NCI-H2171 treated with DMSO at 0.1 percent for 48 hours (cell line): Measurements from ENCODE around the gene ABO.
"Not testable (repeated sequence)": the region's sequence is repeated elsewhere in the genome, so short reads cannot be mapped to it uniquely, and the experiment has no call there.

Experiments used
- DNase-seq: peaks from one replicate; lab custom pipeline; 2025; lab: John Stamatoyannopoulos, UW

Gene ABO

DNA sequence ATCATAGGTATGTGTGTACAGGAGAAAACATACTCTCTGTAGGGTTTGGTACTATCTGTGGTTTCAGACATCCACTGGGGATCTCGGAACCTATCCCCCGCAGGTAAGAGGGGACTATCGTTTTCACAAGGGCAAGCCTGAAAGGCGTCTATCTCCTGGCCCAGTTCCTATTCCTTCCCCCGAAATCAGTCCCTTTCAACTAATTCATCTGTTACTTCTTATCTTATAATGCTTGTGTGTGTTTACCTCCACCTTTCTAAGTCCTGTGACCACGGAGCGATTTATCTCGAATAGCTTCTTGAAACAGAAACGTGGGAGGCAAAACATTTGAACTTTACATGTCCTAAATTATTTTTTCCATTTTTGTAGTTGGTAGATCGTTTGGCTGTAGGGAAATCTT is 11.4 kb downstream of the ABO start:
- no peak for DNase-seq

DNA sequence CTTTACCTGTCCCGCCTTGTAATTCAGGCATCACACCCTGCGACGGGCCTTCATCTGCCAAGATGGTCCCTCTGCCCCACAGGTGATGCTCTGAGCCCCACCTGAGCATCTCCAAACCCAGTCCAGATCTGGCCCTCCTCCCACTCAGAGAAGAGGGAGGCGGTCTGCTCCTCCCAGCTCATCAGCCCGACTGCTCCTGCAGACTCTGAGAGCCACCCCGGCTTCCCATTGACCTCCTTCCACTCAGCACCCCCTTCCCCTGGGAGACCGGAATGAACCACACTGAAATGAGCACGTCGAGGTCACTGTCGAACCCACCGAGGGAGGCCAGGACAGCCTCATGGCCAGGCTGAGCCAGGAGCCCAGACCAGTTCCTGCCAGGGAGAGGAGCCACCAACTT is 12.8 kb downstream of the ABO start:
- no peak for DNase-seq

DNA sequence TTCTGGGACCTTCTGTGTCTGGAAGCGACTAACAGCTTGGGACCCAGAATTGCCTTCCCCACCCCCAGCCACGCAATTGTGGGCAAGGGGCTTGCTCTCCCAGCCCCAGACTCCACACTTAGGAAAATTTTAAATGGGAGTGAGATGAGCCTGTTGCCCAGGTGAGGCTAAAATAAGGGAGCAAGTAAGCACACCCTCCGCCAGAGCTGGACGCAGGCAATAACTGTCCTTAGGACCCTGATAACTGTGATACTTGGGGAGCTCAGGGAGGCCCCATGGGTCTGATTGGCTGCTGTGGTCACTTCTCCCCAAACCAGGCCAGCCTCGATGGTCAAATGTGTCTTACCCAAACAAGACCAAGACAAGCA is 13.3 kb downstream of the ABO start:
- DNase-seq = no peak

DNA sequence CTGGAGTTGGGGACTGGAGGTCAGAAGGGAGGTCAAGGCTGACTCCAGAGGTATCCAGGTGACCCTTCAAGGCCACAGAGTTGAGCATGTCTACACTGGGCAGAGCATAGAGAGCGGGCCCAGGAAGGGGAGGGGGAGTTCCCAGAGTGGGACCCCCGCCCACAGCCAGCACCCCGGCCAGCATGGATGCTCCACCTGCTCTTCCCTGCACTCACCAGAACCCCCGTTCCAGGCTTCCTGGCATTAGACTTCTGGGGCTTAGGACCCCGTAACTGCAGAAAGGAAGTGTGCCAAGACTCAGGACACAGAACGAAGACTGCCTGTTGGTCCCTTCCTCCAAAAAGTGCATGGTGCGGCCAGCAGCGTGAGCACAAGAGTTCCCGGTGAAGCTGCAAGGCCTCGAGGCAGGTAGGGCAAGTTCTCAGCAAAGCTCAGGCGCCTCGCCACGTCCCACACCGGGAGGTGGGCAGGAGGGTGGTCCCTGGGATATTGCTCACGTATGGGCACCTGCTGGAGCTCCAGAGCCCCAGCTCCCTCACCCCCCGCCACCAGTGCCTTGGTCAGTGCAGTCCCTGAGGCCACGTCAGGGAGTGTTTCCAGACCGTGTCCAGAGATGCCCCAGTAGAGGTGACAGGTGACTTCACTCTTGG is 13.8 kb downstream of the ABO start:
- DNase-seq = no peak

DNA sequence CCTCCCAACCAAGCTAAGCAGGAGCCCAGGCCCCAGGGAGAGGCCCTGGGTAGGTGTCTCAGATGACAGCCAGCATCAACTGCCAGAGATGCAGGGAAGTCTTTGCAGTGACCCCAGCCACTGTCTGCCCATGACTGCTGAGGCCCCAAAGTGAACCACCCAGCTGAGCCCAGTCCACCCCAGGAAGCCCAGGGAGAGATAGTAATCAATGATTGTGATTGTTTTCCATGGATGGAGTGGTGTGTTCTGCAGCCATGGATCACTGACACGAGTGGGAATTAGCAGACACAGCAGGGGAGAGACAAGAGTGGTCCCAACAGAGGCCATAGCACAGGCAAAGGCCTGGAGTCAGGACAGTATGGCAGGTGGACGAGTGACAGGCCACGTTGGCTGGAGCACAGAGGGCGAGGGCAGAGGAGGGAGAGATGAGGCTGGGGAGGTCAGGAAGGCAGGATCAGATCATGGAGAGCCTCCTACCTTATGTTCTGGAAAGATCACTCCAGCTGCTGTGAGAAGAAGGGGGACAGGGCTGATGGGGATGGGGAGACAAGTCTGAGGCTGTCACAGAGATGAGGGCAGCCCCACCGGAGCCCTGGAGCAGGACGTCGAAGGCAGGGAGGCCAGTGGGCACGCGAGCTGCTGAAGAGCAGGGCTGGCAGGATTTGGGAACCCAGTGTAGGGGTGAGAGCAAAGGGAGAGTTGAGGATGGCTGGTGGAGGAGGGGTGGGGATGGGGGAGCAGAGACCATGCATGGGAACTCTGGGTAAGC is 14.5 kb downstream of the ABO start:
- no peak for DNase-seq

DNA sequence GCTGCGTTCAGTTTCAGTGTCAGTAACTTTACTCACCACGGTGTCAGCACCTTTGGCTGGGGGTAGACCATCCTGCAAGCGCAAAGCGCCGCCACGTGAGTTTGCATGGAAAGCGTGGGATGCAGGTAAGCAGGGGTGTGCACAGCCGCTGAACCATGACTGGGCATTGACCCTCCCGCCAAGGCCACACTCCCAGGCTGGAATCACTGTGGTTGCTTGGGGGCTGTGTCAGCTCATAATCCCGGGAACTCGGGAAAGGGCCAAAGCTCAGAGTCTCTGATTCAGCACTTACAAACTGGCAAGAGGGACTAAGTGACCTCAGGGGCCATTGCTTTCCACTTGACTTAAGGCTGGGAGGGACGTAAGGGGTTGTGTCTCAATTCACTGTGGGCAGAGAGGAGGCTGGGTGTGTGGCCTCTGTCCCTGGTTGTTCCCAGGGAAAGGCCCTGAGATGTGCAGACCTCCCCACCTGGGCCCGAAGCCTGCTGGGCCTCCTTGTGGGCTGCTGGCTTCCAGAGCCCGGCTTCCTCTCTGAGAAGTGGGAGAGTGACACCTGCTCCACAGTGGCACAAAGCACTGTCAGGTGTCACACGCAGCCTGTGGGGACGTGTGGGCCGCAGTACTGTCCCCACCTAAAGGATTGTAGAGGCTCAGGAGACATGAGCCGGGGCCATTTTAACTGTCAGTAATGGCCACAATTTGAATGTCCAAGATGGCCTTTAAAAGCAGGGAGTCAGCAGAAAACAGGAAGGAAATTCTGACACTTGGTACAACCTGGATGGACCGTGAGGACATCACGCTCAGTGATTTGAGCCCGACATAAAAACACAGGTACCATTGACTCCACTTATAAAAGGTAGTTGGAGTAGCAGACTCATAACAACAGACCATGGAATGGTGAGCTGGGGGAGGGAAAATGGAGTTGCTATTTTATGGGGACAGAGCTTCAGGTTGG is 16.7 kb downstream of the ABO start:
- DNase-seq = no peak

DNA sequence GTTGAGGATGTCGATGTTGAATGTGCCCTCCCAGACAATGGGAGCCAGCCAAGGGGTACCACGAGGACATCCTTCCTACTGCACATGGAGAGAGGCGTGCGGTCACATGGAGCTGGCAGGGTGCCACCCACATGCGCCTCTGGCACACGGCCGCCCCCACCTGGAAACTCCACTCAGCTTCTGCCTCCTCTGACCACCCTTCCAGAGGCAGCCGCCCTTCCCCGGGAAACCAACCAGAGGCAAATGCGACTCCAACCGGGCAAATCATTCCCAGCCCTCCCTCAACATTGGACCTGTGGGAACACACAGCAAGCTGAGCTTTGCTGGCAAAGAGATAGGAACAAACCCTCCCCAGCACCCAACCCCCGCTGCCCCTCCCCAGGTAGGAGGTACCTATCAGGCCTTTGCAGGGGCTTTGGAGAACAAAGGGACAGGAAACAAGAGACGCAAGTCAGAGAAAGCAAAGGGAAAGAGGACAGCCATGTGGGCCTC is 17.5 kb downstream of the ABO start:
- DNase-seq = no peak

DNA sequence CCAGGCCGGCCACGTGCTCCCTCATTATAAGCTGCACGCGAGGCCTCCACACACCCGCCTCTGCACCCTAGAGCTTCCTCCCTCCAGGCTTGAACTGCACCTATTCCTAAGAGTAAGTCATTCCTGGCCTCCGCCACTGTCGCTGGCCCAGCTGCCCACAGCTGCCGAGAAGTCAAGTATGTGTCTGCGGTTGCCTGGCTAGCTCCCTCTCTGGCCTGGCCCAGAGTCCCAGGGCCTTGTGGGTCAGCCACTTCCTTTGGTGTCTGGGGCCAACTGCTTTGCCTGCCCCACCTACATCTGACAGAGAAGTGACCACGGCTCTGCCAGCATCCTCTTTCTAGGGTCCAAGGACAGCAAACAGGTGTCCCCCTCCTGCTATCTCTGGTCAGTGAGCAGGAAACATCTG is 18.3 kb downstream of the ABO start:
- DNase-seq = no peak

DNA sequence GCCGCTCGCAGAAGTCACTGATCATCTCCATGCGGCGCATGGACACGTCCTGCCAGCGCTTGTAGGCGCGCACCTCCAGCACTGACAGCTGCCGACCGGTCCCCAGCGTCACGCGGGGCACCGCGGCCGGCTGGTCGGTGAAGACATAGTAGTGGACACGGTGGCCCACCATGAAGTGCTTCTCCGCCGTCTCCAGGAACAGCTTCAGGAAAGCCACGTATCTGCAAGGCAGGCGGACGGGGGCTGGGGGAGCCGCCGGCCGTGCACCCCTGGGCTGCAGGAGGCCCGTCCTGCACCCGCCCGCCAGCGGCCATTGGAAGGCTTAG is 18.9 kb downstream of the ABO start:
- no peak for DNase-seq

DNA sequence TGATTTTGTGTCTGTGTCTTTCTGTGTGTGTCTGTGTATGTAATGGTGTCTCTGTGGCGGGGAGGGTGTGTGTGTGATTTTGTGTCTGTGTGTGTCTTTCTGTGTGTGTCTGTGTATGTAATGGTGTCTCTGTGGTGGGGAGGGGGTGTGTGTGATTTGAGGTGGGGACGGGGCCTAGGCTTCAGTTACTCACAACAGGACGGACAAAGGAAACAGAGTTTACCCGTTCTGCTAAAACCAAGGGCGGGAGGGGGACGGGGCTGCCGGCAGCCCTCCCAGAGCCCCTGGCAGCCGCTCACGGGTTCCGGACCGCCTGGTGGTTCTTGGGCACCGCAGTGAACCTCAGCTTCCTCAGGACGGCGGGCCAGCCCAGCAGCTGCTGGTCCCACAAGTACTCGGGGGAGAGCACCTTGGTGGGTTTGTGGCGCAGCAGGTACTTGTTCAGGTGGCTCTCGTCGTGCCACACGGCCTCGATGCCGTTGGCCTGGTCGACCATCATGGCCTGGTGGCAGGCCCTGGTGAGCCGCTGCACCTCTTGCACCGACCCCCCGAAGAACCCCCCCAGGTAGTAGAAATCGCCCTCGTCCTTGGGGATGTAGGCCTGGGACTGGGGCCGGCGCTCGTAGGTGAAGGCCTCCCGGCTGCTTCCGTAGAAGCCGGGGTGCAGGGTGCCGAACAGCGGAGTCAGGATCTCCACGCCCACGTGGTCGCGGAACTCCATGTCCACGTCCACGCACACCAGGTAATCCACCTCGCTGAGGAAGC is 19.4 kb downstream of the ABO start:
- DNase-seq = no peak

DNA sequence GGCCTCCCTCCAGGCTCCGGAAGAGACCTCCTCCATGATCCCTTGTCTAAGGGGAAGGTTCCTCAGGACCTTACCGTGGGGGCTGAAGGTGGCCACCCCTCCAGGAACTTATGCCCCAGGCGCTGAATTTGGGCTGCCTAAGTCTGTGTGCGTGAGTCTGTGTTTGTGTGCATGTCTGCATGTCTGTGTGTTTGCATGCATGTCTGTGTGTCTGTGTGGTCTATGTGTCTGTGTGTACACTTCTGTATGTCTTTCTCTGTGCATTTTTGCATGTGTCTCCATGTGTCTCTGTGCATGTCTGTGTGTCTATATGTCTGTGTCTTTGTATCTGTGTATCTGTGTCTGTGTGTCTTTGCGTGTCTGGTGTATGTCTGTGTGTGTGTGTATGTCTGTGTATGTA is 20.5 kb downstream of the ABO start:
- DNase-seq = no peak

DNA sequence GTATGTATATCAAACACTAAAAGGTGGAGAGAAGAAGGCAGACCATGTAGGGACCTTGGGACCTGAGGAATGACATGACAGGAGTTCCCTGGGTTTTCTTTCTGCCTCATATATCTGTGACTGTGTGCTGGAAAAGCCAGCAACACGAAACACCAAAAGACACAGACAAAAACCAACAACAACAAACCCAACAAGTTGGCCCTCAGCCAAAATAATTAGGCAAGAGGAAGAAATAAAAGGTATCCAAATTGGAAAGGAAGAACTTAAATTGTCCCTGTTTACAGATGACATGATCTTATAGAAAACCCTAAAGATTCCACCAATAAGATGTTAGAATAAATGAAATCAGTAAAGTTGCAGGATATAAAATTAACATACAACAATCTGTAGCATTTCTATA is 21.7 kb downstream of the ABO start:
- DNase-seq = no peak

DNA sequence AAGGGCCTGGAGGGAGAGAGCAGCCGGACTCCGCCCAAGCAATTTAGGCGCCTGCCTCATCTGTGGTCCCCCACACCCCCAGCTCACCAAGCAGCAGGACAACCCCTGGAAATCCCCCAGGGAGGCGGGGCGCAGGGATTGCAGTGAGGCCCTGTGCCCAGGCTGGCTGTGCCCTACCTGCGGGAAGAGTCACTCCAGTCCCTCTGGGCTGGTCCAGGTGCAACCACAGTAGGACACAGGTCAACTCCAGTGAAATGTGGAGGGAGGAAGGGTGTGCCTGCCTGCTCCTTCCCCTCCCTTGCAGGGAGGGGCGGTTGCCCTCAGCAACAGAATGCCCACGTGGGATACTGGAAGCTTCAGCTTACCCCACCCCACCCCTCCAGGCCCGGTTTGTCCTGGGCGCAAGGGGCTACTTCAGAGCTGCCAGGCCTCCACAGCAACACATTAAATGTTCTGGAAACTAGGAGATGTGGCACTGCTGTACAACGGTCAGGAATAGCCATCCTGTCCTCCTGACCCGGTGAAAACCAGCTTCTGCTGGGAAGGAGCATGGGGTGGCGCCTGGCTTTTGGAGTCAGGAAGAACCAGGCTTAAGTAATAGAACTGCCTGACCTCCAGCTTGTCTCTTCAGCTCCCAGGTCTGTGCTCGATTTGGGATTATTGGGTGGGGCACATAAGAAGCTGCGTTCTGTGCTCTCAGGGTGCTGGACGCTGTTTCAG is 22.5 kb downstream of the ABO start:
- DNase-seq = no peak

DNA sequence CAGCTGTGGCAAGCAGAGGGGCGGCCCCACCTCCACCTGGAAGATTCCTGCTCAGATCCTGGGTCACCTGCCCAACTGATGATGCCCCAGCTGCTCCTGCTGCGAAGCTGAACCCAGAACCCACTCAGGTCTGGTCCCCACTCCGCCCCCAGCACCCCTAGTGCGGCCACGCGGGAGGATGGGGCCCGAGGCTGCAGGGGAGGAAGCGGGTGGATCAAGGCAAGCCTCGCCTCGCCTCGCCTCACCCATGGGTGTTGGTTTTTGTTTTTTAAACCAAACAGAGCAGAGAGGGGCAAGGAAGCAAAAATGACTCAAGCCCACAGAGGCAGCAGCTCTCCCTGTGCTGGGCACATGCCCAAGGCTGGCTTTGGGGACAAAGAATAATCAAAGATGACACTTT is 23.2 kb downstream of the ABO start:
- DNase-seq = no peak

DNA sequence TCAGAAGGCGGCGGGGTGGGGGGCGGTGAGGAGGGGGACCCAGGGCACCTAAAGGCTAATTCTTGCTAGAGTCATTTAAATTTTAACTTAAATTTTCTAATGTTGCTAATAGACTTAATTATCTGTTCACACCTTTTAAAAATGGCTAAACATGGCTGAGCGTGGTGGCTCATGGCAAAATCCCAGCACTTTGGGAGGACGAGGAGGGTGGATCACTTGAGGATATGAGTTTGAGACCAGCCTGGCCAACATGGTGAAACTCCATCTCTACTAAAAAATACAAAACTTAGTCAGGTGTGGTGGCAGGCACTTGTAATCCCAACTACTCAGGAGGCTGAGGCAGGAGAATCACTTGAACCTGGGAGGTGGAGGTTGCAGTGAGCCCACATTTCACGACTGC is 23.8 kb downstream of the ABO start:
- DNase-seq = not testable (repeated sequence)

DNA sequence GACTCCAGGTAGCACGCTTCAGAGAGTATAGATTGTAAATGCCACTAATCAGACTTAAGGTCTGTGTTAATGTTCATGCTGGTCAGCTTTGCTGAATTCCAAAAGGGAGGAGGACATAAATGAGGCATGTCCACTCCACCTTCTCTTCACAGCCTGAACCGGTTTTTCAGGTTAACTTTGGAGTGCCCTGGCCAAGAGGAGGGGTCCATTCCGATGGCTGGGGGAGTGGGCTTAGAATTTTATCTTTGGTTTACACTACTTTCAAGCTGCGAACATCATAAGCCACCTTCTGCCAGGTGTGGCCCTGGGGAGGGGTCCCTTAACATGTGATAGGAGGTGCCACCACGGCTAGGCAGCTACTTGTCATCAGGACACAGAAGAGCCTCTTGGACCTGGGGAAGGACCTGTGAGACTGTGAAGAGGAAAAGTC is 24.2 kb downstream of the ABO start:
- no peak for DNase-seq

DNA sequence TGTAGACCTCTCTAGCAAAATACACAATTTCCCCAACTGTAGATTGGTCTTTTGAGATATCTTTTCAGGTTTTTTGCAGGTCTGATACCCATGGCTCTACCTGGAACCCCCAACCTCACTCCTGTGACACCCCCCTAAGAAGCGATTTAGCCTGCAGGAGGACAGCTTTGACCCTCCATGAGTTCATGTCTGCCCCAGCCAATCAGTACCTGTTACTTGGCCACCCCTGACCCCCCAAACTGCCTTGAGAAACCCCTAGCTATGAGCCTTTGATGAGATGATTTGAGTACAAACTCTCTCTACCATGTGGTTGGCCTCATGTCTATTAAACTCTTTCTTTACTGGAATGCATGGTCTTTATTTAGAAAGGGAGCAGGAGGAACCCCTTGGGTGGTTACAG is 25.7 kb downstream of the ABO start:
- DNase-seq = no peak

DNA sequence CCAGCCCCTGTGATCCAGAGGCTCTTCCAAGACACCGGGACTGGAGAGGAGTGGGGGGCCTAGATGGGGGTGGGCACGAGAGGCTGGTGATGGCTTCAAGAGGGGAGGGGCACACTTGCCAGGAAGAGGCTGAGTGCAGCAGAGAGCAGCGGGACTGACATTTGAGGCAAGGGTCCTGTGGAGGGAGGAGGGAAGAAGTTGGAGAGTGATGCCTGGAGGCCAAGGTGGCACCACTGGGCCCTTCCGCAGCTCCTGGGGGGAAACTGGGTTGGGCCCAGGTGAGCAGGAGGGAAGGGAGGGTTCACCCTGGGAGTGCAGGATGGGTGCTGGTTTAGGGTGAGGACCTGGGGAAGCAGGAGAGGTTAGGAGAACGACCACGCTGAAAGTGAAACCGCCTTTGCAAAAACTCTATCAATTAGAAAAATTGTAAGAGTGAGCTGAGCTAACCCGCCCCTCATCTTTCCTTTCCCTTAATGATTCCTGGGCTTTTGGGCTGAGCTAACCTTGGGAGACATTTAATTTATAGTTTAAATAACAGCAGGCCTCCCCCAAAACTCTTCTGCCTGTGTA is 26.2 kb downstream of the ABO start:
- no peak for DNase-seq

DNA sequence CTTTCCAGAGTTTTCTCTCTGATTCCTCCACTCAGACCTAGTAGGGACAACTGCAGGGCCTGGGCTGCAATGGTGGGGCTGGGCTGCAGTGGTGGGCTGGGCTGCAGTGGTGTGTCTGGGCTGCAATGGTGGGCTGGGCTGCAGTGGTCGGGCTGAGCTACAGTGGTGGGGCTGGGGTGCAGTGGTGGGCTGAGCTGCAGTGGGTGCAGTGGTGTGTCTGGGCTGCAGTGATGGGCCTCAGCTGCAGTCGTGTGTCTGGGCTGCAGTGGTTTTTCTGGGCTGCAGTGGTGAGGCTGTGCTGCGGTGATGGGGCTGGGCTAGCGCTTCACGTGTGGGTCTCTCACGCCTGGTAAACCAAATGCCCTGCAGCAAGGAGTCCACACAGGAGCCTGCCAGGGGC is 27.4 kb downstream of the ABO start:
- DNase-seq = no peak

DNA sequence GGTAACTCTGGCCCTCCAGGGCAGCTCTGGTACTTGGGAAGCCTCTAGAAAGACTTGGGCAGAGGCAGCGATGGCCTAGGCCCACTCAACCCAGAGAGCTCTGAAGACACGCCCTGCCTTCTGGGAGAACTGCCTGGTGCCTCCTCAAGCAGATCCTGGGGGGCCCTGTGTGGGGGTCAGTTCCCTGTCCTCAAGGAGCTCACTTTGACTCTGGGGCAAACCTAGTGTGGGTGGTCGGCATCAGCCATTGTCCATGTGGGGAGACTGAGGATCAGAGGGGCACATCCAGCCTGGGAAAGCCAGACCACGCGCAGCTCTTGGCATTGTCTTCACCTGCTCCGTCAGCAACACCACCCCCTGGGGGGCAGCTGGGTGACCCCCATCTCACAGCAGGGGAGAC is 28.0 kb downstream of the ABO start:
- DNase-seq = no peak

DNA sequence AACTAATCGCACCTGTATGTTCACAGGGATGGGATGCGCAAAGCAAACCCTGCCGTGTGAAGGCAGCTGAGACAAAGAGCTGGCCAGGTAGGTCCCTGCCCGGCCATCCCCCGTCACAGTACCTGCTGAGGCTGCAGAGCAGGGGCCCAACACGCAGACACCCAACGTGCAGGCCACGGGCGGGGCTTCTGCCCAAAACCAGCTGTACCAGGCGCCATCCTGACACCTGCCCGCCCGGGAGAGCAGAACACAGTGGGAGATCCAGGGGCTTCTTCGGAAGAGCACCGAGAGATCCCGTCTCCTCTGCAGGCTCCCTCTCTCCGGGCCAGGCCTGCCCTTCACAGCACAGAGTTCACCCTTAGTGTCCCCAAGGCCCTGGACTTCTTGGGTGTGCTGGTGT is 28.4 kb downstream of the ABO start:
- no peak for DNase-seq
